Measurements from ENCODE around the gene SLC2A13.

Gene SLC2A13

DNA sequence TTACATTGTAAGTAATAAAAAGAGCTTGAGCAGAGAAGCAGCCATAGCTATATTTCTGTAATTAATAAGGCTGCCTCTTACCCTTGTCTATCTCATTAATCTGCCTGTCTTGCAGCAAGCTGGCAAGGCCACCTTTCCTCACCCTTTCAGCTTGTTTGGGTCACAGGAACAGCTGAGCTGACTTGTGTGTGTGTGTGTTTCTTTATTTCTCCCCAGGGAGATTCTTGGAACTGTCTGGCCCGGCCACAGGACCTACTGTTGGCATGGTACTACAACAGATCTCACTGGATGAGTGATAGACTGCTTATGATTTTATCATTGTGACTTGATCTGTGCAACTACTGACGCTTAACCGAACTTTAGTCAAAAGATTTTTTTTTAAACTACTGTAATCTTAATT is 213.7 kb downstream of the SLC2A13 start:
- ATAC-seq (ENCODE audit: low read depth) (no peak), DNase-seq (ENCODE audit: low spot score) (no peak)
- no peaks in the 10 kb centered on the region for H3K27me3 ChIP-seq (ENCODE audit: insufficient read depth, poor library complexity, severe bottlenecking)
- no peaks in the 10 kb centered on the region for H3K36me3 ChIP-seq (ENCODE audit: low read depth)
- no peak overlapping the region for H3K4me3 ChIP-seq (ENCODE audit: severe bottlenecking)
- H3K9me3 ChIP-seq (ENCODE audit: severe bottlenecking): peaks cover 4% of the 10 kb centered on the region
- H3K4me1 ChIP-seq (ENCODE audit: insufficient read depth, poor library complexity, severe bottlenecking): no peaks in the 10 kb centered on the region
- H3K27ac ChIP-seq (ENCODE audit: poor library complexity, severe bottlenecking): no peak overlapping the region
- TF ChIP-seq, protein P1, sequence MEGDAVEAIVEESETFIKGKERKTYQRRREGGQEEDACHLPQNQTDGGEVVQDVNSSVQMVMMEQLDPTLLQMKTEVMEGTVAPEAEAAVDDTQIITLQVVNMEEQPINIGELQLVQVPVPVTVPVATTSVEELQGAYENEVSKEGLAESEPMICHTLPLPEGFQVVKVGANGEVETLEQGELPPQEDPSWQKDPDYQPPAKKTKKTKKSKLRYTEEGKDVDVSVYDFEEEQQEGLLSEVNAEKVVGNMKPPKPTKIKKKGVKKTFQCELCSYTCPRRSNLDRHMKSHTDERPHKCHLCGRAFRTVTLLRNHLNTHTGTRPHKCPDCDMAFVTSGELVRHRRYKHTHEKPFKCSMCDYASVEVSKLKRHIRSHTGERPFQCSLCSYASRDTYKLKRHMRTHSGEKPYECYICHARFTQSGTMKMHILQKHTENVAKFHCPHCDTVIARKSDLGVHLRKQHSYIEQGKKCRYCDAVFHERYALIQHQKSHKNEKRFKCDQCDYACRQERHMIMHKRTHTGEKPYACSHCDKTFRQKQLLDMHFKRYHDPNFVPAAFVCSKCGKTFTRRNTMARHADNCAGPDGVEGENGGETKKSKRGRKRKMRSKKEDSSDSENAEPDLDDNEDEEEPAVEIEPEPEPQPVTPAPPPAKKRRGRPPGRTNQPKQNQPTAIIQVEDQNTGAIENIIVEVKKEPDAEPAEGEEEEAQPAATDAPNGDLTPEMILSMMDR (IDR thresholded peaks at IDR 0.05; ENCODE audit: poor library complexity, severe bottlenecking): no peak

DNA sequence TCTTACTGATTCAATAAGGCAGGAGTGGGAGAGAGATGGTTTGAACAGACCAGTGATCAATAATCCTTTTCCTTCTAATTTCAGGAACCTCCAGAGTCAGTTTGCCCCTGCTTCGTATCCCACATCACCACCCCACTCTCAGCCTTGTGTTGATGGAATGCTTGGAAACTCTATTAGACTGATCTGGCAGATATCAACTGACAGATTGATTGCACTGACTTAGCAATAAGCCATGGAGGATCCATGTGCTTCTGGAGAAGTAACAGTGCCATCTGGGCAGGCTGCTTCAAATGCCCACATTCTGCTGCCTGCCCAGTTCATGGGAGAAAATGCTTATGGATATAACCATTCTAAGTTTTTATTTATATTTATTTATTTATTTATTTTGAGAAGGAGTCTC is 218.0 kb downstream of the SLC2A13 start:
- Histone ChIP-seq H3K4me3 (ENCODE audit: severe bottlenecking) (no peak overlapping the region), H3K4me1 (ENCODE audit: insufficient read depth, poor library complexity, severe bottlenecking) (no peaks in the 10 kb centered on the region), H3K36me3 (ENCODE audit: low read depth) (no peaks in the 10 kb centered on the region), H3K27ac (ENCODE audit: poor library complexity, severe bottlenecking) (no peak overlapping the region), H3K27me3 (ENCODE audit: insufficient read depth, poor library complexity, severe bottlenecking) (no peaks in the 10 kb centered on the region), H3K9me3 (ENCODE audit: severe bottlenecking) (no peaks in the 10 kb centered on the region)
- no peak for DNase-seq (ENCODE audit: low spot score)
- TF ChIP-seq, protein P1 (IDR thresholded peaks at IDR 0.05; ENCODE audit: poor library complexity, severe bottlenecking): no peak
- ATAC-seq (ENCODE audit: low read depth): no peak

DNA sequence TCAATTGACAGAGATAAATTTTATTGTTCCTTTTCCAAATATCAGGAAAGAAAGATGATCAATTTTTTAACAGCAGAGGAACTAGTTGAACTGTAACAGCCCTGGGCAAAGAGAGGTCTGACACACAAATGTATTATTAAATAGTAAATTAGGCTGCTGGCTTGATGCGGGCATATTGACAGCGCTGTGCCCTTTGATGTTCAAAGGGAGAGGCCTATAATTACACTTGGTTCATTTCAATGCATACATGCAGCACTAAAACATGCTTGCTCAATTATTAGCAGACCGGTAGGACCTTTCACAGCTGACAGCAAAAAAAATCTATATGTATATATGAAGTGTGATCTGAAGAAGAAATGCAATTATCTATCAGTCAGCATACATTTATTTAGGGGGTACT is 219.8 kb downstream of the SLC2A13 start:
- no peaks in the 10 kb centered on the region for H3K4me1 ChIP-seq (ENCODE audit: insufficient read depth, poor library complexity, severe bottlenecking)
- H3K4me3 ChIP-seq (ENCODE audit: severe bottlenecking): no peak overlapping the region
- H3K9me3 ChIP-seq (ENCODE audit: severe bottlenecking): no peaks in the 10 kb centered on the region
- TF ChIP-seq, protein P1 (IDR thresholded peaks at IDR 0.05; ENCODE audit: poor library complexity, severe bottlenecking): no peak
- DNase-seq (ENCODE audit: low spot score) (no peak), ATAC-seq (ENCODE audit: low read depth) (no peak)
- no peak overlapping the region for H3K27ac ChIP-seq (ENCODE audit: poor library complexity, severe bottlenecking)
- no peaks in the 10 kb centered on the region for H3K27me3 ChIP-seq (ENCODE audit: insufficient read depth, poor library complexity, severe bottlenecking)
- H3K36me3 ChIP-seq (ENCODE audit: low read depth): no peaks in the 10 kb centered on the region

DNA sequence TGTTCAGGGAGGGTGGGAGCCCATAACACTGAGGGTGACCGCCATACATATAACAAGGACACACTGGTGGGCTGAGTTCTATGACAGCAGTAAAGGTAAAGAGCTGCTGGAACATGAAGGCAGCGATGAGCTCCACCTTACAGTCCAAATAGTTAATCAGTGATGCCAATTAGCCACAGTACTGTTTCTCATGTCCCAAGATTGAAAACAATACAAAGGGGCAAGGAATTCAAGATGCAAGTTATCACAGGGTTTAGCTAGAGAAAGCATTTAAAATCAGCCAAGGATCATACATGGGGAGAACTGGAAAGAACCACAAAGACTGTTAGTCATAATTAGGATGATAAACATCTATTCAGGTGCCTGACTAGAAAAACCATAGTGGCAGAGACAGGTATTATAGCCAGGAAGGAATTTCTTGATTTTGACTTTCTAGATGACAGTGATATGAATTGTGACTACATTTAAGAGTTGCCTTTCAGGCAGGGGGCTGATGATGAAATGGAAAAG is 221.2 kb downstream of the SLC2A13 start:
- DNase-seq (ENCODE audit: low spot score) (no peak), ATAC-seq (ENCODE audit: low read depth) (no peak)
- Histone ChIP-seq H3K9me3 (ENCODE audit: severe bottlenecking) (no peaks in the 10 kb centered on the region), H3K36me3 (ENCODE audit: low read depth) (no peaks in the 10 kb centered on the region), H3K4me3 (ENCODE audit: severe bottlenecking) (no peak overlapping the region), H3K27ac (ENCODE audit: poor library complexity, severe bottlenecking) (no peak overlapping the region), H3K4me1 (ENCODE audit: insufficient read depth, poor library complexity, severe bottlenecking) (no peaks in the 10 kb centered on the region), H3K27me3 (ENCODE audit: insufficient read depth, poor library complexity, severe bottlenecking) (no peaks in the 10 kb centered on the region)
- TF ChIP-seq, protein P1 (IDR thresholded peaks at IDR 0.05; ENCODE audit: poor library complexity, severe bottlenecking): no peak

DNA sequence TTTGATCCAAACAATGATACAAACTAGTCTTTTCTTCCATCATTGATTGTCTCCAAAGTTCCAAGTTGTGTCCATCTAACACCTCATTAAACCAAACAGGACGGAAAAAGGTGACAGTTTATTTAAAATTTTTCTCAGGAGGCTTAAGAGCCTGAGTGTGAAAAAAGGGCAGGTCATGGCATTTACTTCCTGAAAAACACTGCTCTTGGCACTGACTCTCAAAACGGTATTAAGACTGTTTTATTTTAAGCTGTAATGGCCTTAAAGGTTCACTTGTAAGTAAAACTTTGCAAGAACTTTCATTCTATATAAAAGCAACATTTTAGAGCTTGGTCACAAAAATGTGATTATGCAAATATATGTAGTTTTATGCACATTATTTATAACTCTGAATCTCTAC is 222.5 kb downstream of the SLC2A13 start:
- TF ChIP-seq, protein P1 (IDR thresholded peaks at IDR 0.05; ENCODE audit: poor library complexity, severe bottlenecking): no peak
- no peak for ATAC-seq (ENCODE audit: low read depth)
- no peaks in the 10 kb centered on the region for H3K9me3 ChIP-seq (ENCODE audit: severe bottlenecking)
- no peak overlapping the region for H3K4me3 ChIP-seq (ENCODE audit: severe bottlenecking)
- no peaks in the 10 kb centered on the region for H3K27me3 ChIP-seq (ENCODE audit: insufficient read depth, poor library complexity, severe bottlenecking)
- no peaks in the 10 kb centered on the region for H3K4me1 ChIP-seq (ENCODE audit: insufficient read depth, poor library complexity, severe bottlenecking)
- H3K27ac ChIP-seq (ENCODE audit: poor library complexity, severe bottlenecking): no peak overlapping the region
- DNase-seq (ENCODE audit: low spot score): no peak
- H3K36me3 ChIP-seq (ENCODE audit: low read depth): no peaks in the 10 kb centered on the region
